K562 (cell line): ENCODE results near the gene SUDS3. TPM values are rescaled to one million over a fixed set of nuclear protein-coding genes. Genes with fewer than 3 reads are reported as not detected.
A peak's percentile ranks its signal among the peaks of the same experiment; 100 is the strongest.

Experiments used
- CTBP1 ChIP-seq: fragments of 450-650 bp; IDR thresholded peaks from 2 replicates; pipeline ENCODE4 v1.6.1; 2016; ENCODE audit warnings: borderline replicate concordance
- DPF2 ChIP-seq: fragments of 450-650 bp; IDR thresholded peaks from 2 replicates; pipeline ENCODE4 v1.6.1; 2016
- ELF2 ChIP-seq: fragments of 250-450 bp; sonication (Bioruptor Pico); IDR thresholded peaks from 2 replicates; pipeline ENCODE4 v1.5.0; 2021; ENCODE audit warnings: mild to moderate bottlenecking
- FOXA1 ChIP-seq: fragments of 450-650 bp; IDR thresholded peaks from 2 replicates; pipeline ENCODE4 v1.6.1; 2016; ENCODE audit warnings: mild to moderate bottlenecking, borderline replicate concordance
- MYNN ChIP-seq, 2 experiments: sonication (generic); formaldehyde crosslinking in 1 of 2; IDR thresholded peaks; 2 replicates each; pipeline versions ENCODE4 v1.5.0 to v1.6.1; 2016 to 2020; ENCODE audit warnings: antibody characterized with exemption in 1 of 2, missing genetic modification reagents in 1 of 2
- PPARD ChIP-seq: fragments of 250-450 bp; sonication (Bioruptor Pico); IDR thresholded peaks from 2 replicates; pipeline ENCODE4 v1.8.0; 2022; ENCODE audit warnings: inconsistent platforms, mild to moderate bottlenecking, moderate library complexity
- RBM25 ChIP-seq: fragments of 200-400 bp; formaldehyde crosslinking; IDR thresholded peaks from 2 replicates; pipeline ENCODE4 v1.6.1; 2018; ENCODE audit warnings: low read length, low read depth, moderate library complexity; ENCODE audit not compliant: severe bottlenecking
- STAG1 ChIP-seq: sonication (generic); formaldehyde crosslinking; IDR thresholded peaks from 2 replicates; pipeline ENCODE4 v1.5.0; 2020; ENCODE audit warnings: missing genetic modification reagents, borderline replicate concordance
- TGIF2 ChIP-seq: sonication (generic); formaldehyde crosslinking; IDR thresholded peaks from 2 replicates; pipeline ENCODE4 v1.8.1; 2022; ENCODE audit warnings: mild to moderate bottlenecking, missing genetic modification reagents, moderate library complexity
- ZEB2 ChIP-seq: fragments of 450-650 bp; IDR thresholded peaks from 2 replicates; pipeline ENCODE4 v1.6.1; 2016
- polyA plus RNA-seq, 8 experiments: library from polyadenylated mRNA; depleted of rRNA in 4 of 8; stranded (reverse) in 5 of 8; unstranded in 3 of 8; fragments of >200 nt; fragmentation: Nextera tagmentation in 2 of 8; fragmentation: Illumina TruSeq in 1 of 8; extraction: Ambion mirVana in 2 of 8; extraction: Trizol in 1 of 8; gene quantifications; 2 replicates each; pipeline versions ENCODE4 v1.2.1 to v1.2.3, GENCODE V29; 2011 to 2014; ENCODE audit warnings: inconsistent platforms in 1 of 8, missing spikeins in 1 of 8
- total RNA-seq, 7 experiments: library from RNA; depleted of rRNA in 6 of 7; stranded (reverse); fragments of >200 nt in 6 of 7; fragmentation: Illumina TruSeq in 2 of 7; extraction: Trizol in 2 of 7; gene quantifications; 2 replicates each; pipeline versions ENCODE4 v1.2.1 to v1.2.3, GENCODE V29; 2011 to 2021; ENCODE audit warnings: low replicate concordance in 1 of 7
- TF ChIP-seq, protein P1 (sequence below): fragments of 250-450 bp; sonication (Bioruptor Pico); IDR thresholded peaks from 2 replicates; pipeline ENCODE4 v1.5.0; 2021; ENCODE audit warnings: mild to moderate bottlenecking, moderate library complexity
- TF ChIP-seq, protein P2 (sequence below): fragments of 250-450 bp; sonication (Bioruptor Pico); IDR thresholded peaks from 2 replicates; pipeline ENCODE4 v1.8.0; 2022; ENCODE audit warnings: moderate library complexity, mild to moderate bottlenecking, inconsistent platforms
- TF ChIP-seq, protein P3 (sequence below): fragments of 150-350 bp; IDR thresholded peaks from 2 replicates; pipeline ENCODE4 v1.6.1; 2014; ENCODE audit warnings: low read depth, mild to moderate bottlenecking, low read length, borderline replicate concordance
- TF ChIP-seq, protein P4 (sequence below): fragments of 450-650 bp; IDR thresholded peaks from 2 replicates; pipeline ENCODE4 v1.6.1; 2016
- TF ChIP-seq, protein P5 (sequence below): sonication (generic); IDR thresholded peaks from 2 replicates; pipeline ENCODE4 v1.6.1; 2016
- TF ChIP-seq, protein P6 (sequence below): fragments of 450-650 bp; IDR thresholded peaks from 2 replicates; pipeline ENCODE4 v1.6.1; 2016; ENCODE audit warnings: antibody characterized with exemption

Gene SUDS3
- total and polyA plus RNA-seq, 9 of the 15 experiments (the other 6 are each of a cell fraction or from before 2014, with no cell fraction given): 6.6 to 30.5 (median 23.3) TPM

DNA sequence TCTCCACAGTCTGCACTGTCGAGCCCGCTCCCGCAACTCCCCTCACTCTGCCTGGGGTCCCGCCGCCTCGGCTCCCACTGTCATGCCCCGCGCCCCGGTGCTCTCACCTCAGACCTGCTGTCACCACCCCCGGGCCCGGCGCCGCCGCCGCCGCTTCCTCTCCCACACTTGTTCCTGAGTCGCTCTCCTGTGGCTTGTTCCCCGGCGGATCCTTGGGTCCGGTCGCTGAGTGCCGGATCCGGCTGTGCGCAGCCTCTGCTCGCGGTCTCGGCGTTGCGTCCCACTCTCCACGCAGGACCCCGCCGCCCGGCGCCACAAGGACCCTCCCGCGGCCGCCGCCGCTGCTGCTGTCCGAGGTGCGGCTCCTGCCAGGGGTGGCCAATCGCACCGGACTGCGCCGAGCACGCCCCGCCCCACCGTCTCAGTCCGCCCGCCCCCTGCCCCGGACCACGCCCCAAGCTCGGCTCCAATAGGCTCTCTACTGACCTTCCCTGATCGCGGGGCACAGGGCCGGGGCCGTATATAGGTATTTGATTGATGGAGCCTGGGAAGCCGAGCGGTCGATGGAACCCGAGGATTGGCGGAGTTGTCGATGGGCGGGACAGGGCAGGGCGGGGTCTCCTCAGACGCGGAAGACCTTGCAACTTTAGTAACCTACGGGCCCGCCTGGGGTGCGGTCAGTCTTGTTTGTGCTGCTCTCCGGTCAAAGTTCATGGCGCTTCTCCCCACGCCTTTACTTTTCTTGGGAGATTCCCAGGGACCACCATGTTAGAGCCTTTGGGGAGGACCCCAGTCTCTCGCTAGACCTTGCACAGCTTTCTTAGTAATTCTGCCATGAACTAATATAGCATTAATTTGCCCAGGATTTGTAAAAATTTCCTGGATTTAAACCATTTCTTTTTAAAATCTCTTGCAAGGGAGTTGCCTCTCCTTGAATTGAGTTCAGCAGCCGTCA, 3.5 kb upstream of the SUDS3 start, which contains the start of gene TAOK3 (continued):
- TF ChIP-seq TGIF2 (no peak), MYNN (IDR thresholded peaks at IDR 0.05) (no peak), MYNN (CRISPR knock-in tag; IDR thresholded peaks at IDR 0.05) (no peak), RBM25 (peak; percentile 6), ELF2 (peak; percentile 90), FOXA1 (no peak), DPF2 (no peak), STAG1 (no peak), PPARD (CRISPR knock-in tag) (no peak), ZEB2 (no peak), CTBP1 (0 out of 2 replicates have a peak, but pooled peaks have one; percentile 16)
- TF ChIP-seq, protein P1, sequence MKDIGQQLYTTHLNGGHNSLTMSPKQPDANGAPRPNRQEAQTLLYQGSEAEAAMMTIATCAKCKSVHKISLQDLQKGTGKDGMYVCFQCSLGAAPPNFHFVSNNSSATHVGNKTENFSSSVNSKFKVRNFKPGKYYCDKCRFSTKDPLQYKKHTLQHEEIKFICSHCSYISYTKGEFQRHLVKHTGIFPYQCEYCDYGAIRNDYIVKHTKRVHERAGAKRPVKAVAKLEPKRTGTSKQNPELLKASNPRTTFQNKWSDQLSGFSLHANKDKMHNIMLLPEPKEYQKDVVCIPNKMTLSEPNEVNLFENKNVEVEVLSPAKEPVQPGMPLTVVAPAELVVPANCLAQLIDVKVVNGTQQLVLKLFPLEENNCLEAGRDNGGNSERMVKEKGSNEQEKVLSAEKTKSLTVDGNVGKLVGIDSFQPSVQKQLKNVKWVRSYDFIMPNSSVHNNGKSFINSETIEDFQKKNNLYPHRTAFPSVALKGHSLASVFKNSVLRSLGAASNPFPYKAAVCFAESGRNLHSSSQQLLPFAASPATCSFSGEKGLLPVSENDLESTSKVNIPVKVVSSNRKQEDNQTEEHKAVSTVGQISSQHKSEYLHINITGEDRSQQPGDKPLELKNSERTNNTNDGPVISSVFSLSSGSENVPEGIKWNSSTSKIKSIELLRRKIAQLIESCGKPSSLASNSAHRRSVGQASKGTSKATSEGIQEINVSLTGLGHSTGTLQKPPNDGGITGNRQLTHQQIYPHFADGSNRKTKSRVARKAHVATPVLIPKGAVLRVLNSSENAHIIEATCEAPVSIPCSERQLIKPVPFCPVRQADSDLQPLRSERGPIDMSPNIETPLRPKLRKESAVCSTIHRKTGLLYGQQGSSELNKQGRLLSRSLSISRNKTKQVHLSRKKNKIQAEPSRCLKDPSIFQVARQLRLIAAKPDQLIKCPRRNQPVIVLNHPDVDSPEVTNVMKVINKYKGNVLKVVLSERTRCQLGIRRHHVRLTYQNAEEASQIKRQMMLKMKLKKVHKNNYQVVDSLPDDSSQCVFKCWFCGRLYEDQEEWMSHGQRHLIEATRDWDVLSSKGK (CRISPR knock-in tag): no peak
- TF ChIP-seq, protein P2, sequence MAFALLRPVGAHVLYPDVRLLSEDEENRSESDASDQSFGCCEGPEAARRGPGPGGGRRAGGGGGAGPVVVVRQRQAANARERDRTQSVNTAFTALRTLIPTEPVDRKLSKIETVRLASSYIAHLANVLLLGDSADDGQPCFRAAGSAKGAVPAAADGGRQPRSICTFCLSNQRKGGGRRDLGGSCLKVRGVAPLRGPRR: no peak
- TF ChIP-seq, protein P3, sequence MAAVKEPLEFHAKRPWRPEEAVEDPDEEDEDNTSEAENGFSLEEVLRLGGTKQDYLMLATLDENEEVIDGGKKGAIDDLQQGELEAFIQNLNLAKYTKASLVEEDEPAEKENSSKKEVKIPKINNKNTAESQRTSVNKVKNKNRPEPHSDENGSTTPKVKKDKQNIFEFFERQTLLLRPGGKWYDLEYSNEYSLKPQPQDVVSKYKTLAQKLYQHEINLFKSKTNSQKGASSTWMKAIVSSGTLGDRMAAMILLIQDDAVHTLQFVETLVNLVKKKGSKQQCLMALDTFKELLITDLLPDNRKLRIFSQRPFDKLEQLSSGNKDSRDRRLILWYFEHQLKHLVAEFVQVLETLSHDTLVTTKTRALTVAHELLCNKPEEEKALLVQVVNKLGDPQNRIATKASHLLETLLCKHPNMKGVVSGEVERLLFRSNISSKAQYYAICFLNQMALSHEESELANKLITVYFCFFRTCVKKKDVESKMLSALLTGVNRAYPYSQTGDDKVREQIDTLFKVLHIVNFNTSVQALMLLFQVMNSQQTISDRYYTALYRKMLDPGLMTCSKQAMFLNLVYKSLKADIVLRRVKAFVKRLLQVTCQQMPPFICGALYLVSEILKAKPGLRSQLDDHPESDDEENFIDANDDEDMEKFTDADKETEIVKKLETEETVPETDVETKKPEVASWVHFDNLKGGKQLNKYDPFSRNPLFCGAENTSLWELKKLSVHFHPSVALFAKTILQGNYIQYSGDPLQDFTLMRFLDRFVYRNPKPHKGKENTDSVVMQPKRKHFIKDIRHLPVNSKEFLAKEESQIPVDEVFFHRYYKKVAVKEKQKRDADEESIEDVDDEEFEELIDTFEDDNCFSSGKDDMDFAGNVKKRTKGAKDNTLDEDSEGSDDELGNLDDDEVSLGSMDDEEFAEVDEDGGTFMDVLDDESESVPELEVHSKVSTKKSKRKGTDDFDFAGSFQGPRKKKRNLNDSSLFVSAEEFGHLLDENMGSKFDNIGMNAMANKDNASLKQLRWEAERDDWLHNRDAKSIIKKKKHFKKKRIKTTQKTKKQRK: no peak; the same call in 1 of the 2 replicates
- TF ChIP-seq, protein P4, sequence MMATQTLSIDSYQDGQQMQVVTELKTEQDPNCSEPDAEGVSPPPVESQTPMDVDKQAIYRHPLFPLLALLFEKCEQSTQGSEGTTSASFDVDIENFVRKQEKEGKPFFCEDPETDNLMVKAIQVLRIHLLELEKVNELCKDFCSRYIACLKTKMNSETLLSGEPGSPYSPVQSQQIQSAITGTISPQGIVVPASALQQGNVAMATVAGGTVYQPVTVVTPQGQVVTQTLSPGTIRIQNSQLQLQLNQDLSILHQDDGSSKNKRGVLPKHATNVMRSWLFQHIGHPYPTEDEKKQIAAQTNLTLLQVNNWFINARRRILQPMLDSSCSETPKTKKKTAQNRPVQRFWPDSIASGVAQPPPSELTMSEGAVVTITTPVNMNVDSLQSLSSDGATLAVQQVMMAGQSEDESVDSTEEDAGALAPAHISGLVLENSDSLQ: peak; percentile 68
- TF ChIP-seq, protein P5, sequence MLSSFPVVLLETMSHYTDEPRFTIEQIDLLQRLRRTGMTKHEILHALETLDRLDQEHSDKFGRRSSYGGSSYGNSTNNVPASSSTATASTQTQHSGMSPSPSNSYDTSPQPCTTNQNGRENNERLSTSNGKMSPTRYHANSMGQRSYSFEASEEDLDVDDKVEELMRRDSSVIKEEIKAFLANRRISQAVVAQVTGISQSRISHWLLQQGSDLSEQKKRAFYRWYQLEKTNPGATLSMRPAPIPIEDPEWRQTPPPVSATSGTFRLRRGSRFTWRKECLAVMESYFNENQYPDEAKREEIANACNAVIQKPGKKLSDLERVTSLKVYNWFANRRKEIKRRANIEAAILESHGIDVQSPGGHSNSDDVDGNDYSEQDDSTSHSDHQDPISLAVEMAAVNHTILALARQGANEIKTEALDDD: no peak
- TF ChIP-seq, protein P6, sequence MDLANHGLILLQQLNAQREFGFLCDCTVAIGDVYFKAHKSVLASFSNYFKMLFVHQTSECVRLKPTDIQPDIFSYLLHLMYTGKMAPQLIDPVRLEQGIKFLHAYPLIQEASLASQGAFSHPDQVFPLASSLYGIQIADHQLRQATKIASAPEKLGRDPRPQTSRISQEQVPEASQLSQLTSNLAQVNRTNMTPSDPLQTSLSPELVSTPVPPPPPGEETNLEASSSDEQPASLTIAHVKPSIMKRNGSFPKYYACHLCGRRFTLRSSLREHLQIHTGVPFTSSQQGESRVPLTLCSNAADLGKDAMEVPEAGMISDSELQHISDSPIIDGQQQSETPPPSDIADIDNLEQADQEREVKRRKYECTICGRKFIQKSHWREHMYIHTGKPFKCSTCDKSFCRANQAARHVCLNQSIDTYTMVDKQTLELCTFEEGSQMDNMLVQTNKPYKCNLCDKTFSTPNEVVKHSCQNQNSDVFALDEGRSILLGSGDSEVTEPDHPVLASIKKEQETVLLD: no peak
